Left cardiac atrium (tissue), 4 donors: ENCODE results near the gene ZNF3. TPM values are rescaled to one million over a fixed set of nuclear protein-coding genes. Genes with fewer than 3 reads are reported as not detected.
A peak's percentile ranks its signal among the peaks of the same experiment; 100 is the strongest.
"Not testable (repeated sequence)": the region's sequence is repeated elsewhere in the genome, so short reads cannot be mapped to it uniquely, and the experiment has no call there.

Experiments
- ATAC-seq, 2 donors: fragments of 200-7000 bp; cut with Tn5 transposase; one replicate each; pipeline ENCODE4 v1.9.1; 2020; ENCODE audit warnings: mild to moderate bottlenecking in 2 of 2, moderate library complexity in 2 of 2
- DNase-seq: peaks from one replicate; pipeline ENCODE4 v3.0.0-alpha.2; 2020
- intact Hi-C, 2 donors: fragments of 100-400 bp; cut with DNase I; formaldehyde crosslinking; loops; one replicate each; pipeline versions ENCODE4 v1.14.1 to v1.15.1; 2022 to 2023
- long read RNA-seq: library from polyadenylated mRNA; unstranded; transcript quantifications from one replicate; pipeline ENCODE4 v2.0.0, GENCODE V29; 2021
- total RNA-seq, 2 donors: library from RNA; stranded (reverse); fragmentation: NEBNext Ultra II Directional; extraction: Animal tissue kit (Norgen Biotek cat#: 25700); gene quantifications; one replicate each; pipeline ENCODE4 v1.2.1, GENCODE V29; 2021
- donor health status: DM: no; HTN: yes; CAD: no.
- donor health status: DM: no; HTN: yes; CAD: no; lungs with severe emphysema.
- donor health status: DM: yes; HTN: yes; CAD: no.
- donor health status: Dilated cardiomyopathy.

ZNF3 gene
- 10 to 100 TPM; 14.6 to 17.3 TPM for total RNA-seq
- long read RNA-seq, transcript ZNF3-202 (6 exons, 2,799 nt): major isoform, 16 of 32 reads
- long read RNA-seq, partial matches to known transcripts: 0 of 32 reads
- long read RNA-seq, other reads (novel, unspliced or antisense): 7 of 32 reads

GRCh38 chr7:100081535-100082102, at the start of gene ZNF3:
TSS of gene ZNF3 (minus strand) at chr7:100081723. CDS start at chr7:100077357, 4,366 bp downstream.
- ATAC-seq (peak; percentile 96 to 98), DNase-seq (peak; percentile 98)
- intact Hi-C loops: loop anchor here in 1 of 2 donors (5.0 kb wide), 2 partner anchors 64 to 89 kb away; partner anchors contain the start of gene ZKSCAN1

- ATAC-seq (no peak), DNase-seq (peak; percentile 80)
- intact Hi-C loops: loop anchor here (5.0 to 10.0 kb wide), 4 partner anchors 81 to 139 kb away; partner anchors contain the start of gene PVRIG (in 1 of the 2)
These were observed 49.3 kb upstream of the ZNF3 start for GRCh38 chr7:100130608-100131453.

GRCh38 chr7:100130220-100130607, 48.7 kb upstream of the ZNF3 start:
- ATAC-seq, DNase-seq: not testable (repeated sequence)
- intact Hi-C loops: loop anchor here (5.0 to 10.0 kb wide), 4 partner anchors 82 to 138 kb away; partner anchors contain the start of gene PVRIG (in 1 of the 2)

GRCh38 chr7:100128637-100128963, 47.1 kb upstream of the ZNF3 start:
- intact Hi-C loops: no loop called here
- no peak for ATAC-seq
- no peak for DNase-seq

GRCh38 chr7:100127866-100128636, 46.5 kb upstream of the ZNF3 start:
- no peak for DNase-seq
- intact Hi-C loops: no loop called here
- peak; percentile 7 to 12 for ATAC-seq

- intact Hi-C loops: no loop called here
- ATAC-seq (peak; percentile 95 to 96), DNase-seq (peak; percentile 92)
These were observed 45.7 kb upstream of the ZNF3 start, which contains the start of gene MBLAC1 for GRCh38 chr7:100126931-100127865. TSS of gene MBLAC1 (plus strand) at chr7:100126967. CDS start at chr7:100127396, 429 bp downstream.

GRCh38 chr7:100126239-100126930, 44.9 kb upstream of the ZNF3 start:
- no peak for DNase-seq
- ATAC-seq: peak in 1 of 2 donors; percentile 38
- intact Hi-C loops: no loop called here

GRCh38 chr7:100124301-100125230, 43.0 kb upstream of the ZNF3 start:
- no peak for ATAC-seq

GRCh38 chr7:100122568-100122967, 41.0 kb upstream of the ZNF3 start:
- DNase-seq (no peak), ATAC-seq (no peak)
- intact Hi-C loops: no loop called here

More at GRCh38 chr7:100124301-100125230, 43.0 kb upstream of the ZNF3 start:
- intact Hi-C loops: no loop called here
- no peak for DNase-seq

GRCh38 chr7:100122067-100122466, 40.5 kb upstream of the ZNF3 start:
- intact Hi-C loops: no loop called here
- DNase-seq (no peak), ATAC-seq (no peak)

- DNase-seq: no peak
- ATAC-seq: no peak
- intact Hi-C loops: no loop called here
These were observed 39.2 kb upstream of the ZNF3 start for GRCh38 chr7:100120733-100121036.

- ATAC-seq: peak; percentile 75 to 77
- intact Hi-C loops: no loop called here
These were observed 38.6 kb upstream of the ZNF3 start for GRCh38 chr7:100119970-100120732.

GRCh38 chr7:100119072-100119969, 37.8 kb upstream of the ZNF3 start, which contains the start of the genes CNPY4 and TAF6:
TSS of gene CNPY4 (plus strand) at chr7:100119634. CDS start at chr7:100119745, 111 bp downstream.
TSS of gene TAF6 (minus strand) at chr7:100119358. CDS start at chr7:100114209, 5,149 bp downstream.
- intact Hi-C loops: no loop called here
- ATAC-seq: peak; percentile 95

More at GRCh38 chr7:100119970-100120732, 38.6 kb upstream of the ZNF3 start:
- peak; percentile 61 for DNase-seq

GRCh38 chr7:100118388-100119071, 37.0 kb upstream of the ZNF3 start:
- DNase-seq: no peak
- ATAC-seq: no peak
- intact Hi-C loops: no loop called here

More at GRCh38 chr7:100119072-100119969, 37.8 kb upstream of the ZNF3 start, which contains the start of the genes CNPY4 and TAF6:
- DNase-seq: peak; percentile 96
